ENCODE data around the gene ALG12. TPM values are rescaled to one million over a fixed set of nuclear protein-coding genes. Genes with fewer than 3 reads are reported as not detected.

Gene ALG12
- total RNA-seq, 4 donors from 2014 or later, result 17.3 to 25.5 (median 22.1) TPM

GRCh38 chr22:49869086-49869830, 49.0 kb downstream of the ALG12 start:
- no peaks in the 10 kb centered on the region for H3K9me3 ChIP-seq
- TF ChIP-seq CTCF (IDR thresholded peaks at IDR 0.05), result no peak
- TF ChIP-seq POLR2A (IDR thresholded peaks at IDR 0.05), result no peak

GRCh38 chr22:49867303-49868265, 50.7 kb downstream of the ALG12 start:
- H3K27ac ChIP-seq, result peak overlapping the region; percentile 53 to 83 (median 64)
- TF ChIP-seq CTCF (IDR thresholded peaks at IDR 0.05), result no peak
- TF ChIP-seq POLR2A (IDR thresholded peaks at IDR 0.05), result peak in 1 of 2 donors; percentile 29
- DNase-seq, result no peak

More at GRCh38 chr22:49869086-49869830, 49.0 kb downstream of the ALG12 start:
- Histone ChIP-seq H3K27me3 (no peaks in the 10 kb centered on the region), H3K36me3 (no peaks in the 10 kb centered on the region), H3K4me3 (no peak overlapping the region), H3K27ac (peak overlapping the region in 1 of 4 donors; percentile 47), H3K4me1 (no peaks in the 10 kb centered on the region)
- DNase-seq, result no peak

GRCh38 chr22:49866646-49867045, 51.6 kb downstream of the ALG12 start:
- Histone ChIP-seq H3K27me3 (no peaks in the 10 kb centered on the region), H3K36me3 (no peaks in the 10 kb centered on the region), H3K4me3 (no peak overlapping the region), H3K9me3 (no peaks in the 10 kb centered on the region), H3K4me1 (no peaks in the 10 kb centered on the region), H3K27ac (peak overlapping the region in 3 of 4 donors; percentile 53 to 83 (median 75))
- no peak for DNase-seq
- no peak for TF ChIP-seq CTCF (IDR thresholded peaks at IDR 0.05)
- TF ChIP-seq POLR2A (IDR thresholded peaks at IDR 0.05), result no peak

More at GRCh38 chr22:49867303-49868265, 50.7 kb downstream of the ALG12 start:
- Histone ChIP-seq H3K27me3 (no peaks in the 10 kb centered on the region), H3K4me3 (no peak overlapping the region), H3K9me3 (no peaks in the 10 kb centered on the region), H3K36me3 (no peaks in the 10 kb centered on the region), H3K4me1 (no peaks in the 10 kb centered on the region)

- no peak for DNase-seq
- no peaks in the 10 kb centered on the region for H3K27me3 ChIP-seq
- TF ChIP-seq CTCF (IDR thresholded peaks at IDR 0.05) (no peak), POLR2A (IDR thresholded peaks at IDR 0.05) (no peak)
- H3K27ac ChIP-seq, result no peak overlapping the region
- no peaks in the 10 kb centered on the region for H3K4me1 ChIP-seq
- H3K36me3 ChIP-seq, result no peaks in the 10 kb centered on the region
- no peak overlapping the region for H3K4me3 ChIP-seq
- no peaks in the 10 kb centered on the region for H3K9me3 ChIP-seq
These were observed 52.1 kb downstream of the ALG12 start for GRCh38 chr22:49866134-49866533.

- no peak overlapping the region for H3K4me3 ChIP-seq
- H3K27me3 ChIP-seq, result no peaks in the 10 kb centered on the region
- DNase-seq, result no peak
- H3K27ac ChIP-seq, result no peak overlapping the region
- no peaks in the 10 kb centered on the region for H3K4me1 ChIP-seq
- TF ChIP-seq POLR2A (IDR thresholded peaks at IDR 0.05) (no peak), CTCF (IDR thresholded peaks at IDR 0.05) (no peak)
- H3K36me3 ChIP-seq, result no peaks in the 10 kb centered on the region
- H3K9me3 ChIP-seq, result no peaks in the 10 kb centered on the region
These were observed 53.1 kb downstream of the ALG12 start for GRCh38 chr22:49865156-49865555.

Measured in Peyer's patch (tissue), 4 donors.